SKM-1 (cell line): ENCODE results near the gene TAS2R43.
"Not testable (repeated sequence)": the region's sequence is repeated elsewhere in the genome, so short reads cannot be mapped to it uniquely, and the experiment has no call there.

Source experiments
- DNase-seq: peaks from one replicate; lab custom pipeline; 2025; ENCODE audit not compliant: unreplicated experiment; lab: John Stamatoyannopoulos, UW

TAS2R43 gene, protein sequence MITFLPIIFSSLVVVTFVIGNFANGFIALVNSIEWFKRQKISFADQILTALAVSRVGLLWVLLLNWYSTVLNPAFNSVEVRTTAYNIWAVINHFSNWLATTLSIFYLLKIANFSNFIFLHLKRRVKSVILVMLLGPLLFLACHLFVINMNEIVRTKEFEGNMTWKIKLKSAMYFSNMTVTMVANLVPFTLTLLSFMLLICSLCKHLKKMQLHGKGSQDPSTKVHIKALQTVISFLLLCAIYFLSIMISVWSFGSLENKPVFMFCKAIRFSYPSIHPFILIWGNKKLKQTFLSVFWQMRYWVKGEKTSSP

DNA sequence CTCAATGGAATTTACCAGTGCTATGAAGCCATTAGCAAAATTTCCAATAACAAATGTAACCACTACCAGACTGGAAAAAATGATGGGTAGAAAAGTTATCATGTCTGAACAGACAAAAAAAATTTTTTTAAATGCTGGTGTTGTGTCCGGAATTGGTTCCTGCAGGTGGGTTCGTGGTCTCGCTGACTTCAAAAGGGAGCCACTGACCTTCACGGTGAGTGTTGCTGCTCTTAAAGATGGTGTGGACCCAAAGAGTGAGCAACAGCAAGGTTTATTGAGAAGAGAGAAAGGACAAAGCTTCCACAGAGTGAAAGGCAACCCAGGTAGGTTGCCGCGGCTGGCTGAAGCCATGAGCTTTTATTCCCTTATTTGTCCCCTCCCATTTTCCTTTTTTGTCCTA lies at the start of gene TAS2R43:
TAS2R43 (minus strand) TSS at position 186 of the 400 bp plus-strand sequence; CDS start at position 102, 84 bp downstream.
- no peak for DNase-seq

DNA sequence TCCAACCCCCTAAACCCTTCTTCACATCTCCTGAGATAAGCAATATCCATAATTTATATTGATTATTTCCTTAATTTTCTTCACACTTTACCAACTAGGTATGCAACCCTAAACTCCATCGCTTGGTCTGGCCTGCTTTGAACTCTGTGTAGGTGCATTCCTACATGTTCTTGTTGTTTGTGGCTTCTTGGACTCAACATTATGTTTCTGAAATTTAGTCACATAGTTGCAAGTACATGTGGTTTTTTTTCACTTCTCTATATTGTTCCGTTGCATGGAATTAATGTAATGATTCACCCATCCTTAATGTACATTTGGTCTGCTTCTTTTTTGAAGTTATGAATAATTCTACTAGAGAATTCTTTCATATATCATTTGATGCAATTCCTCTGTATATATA lies 44.0 kb upstream of the TAS2R43 start:
- no peak for DNase-seq

DNA sequence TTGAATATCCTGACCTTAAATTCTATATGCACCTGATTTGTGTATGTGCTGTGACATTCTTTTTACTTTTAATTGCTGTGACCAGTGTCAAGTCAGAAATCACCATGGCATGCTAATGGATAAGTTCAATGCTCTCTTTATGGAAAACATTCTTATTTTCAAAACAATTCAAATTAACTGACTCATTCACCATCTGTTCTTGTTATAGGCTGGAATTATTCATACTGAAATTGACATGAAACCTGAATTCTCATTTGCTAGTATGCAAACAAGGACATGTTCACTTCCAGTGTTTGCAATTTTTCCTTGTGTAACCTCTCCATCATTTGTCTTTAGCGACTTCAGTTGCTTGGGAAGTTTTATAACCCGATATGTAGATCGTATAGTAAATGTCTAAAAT lies 42.2 kb upstream of the TAS2R43 start, which contains the start of gene TAS2R30:
TAS2R30 (minus strand) TSS at position 340 of the 400 bp plus-strand sequence. CDS start 400 bp downstream, outside the sequence.
- DNase-seq = no peak

DNA sequence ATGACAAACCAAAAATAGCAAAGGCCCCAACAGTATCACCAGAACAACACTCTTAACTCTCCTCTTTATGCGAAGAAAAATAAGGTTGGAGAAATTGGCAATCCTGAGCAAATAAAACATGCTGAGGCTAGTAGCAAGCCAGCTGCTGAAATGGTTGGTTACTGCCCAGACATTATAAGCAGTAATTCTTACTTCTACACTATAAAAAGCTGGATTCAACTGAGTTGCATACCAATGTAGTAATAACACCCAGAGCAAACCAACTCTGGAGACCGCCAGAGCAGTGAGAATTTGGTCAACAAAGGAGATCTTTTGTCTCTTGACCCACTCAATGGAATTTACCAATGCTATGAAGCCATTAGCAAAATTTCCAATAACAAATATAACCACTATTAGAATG lies 41.7 kb upstream of the TAS2R43 start:
- no peak for DNase-seq

DNA sequence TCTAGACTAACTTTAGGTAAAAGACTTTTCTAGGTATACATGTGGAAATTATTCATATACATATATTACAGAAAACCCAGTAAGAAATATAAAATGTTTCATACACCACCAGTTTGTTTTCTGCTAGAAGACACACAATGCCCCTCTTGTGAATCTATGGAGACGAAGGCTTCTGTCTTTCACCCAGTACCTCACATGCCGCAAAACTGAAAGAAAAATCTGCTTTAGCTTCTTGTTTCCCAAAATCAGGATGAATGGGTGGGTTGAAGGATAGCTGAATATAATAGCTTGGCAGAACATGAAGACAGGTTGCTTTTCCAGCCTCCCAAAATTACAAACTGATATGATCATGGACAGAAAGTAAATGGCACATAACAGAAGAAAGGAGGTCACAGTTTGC lies 41.0 kb upstream of the TAS2R43 start:
- DNase-seq = no peak

DNA sequence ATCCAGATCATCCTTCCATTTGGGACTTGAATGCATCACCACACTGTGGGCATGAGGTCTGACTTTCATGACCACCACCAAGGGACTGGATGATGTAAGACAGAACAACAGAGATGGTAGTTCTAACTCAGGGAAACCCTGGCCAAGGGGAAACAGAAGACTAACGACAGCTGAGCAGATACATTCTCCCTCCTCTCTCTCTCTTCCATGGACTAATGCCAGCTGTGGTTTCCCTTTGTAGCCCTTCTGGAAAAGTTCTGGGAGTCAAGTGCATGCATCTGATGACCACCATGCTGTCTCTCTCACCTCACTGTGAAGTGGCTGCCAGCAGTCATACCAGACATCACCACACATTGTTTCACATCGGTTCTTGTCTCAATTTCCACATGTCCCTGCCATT lies 38.9 kb upstream of the TAS2R43 start:
- DNase-seq = no peak

DNA sequence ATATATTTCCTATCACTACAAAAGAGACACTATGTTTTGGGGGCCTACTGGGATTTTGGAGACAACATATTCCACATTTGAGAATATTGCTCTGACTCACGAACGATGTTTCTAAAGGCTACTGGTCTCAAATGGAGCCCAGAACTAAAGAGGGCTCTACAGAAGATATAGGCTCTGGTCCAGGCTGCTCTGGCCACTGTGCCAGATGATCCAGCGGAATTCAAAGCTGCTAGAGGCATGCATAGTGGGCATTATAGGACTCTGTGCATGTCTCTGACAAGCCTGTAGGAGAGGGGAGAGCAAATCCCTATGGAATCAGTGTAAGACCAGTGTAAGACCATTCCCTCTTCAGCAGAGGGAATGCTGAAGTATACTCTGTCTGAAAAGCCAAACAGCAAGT lies 38.3 kb upstream of the TAS2R43 start:
- DNase-seq = no peak

DNA sequence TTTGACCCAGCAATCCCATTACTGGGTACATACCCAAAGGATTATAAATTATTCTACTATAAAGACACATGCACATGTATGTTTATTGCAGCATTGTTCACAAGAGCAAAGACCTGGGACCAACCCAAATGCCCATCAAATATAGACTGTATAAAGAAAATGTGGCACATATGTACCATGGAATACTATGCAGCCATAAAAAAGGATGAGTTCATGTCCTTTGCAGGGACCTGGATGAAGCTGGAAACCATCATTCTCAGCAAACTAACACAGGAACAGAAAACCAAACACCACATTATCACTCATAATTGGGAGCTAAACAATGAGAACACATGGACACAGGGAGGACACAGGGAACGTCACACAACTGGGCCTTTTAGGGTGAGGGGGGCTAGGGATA lies 22.0 kb upstream of the TAS2R43 start:
- DNase-seq = not testable (repeated sequence)

DNA sequence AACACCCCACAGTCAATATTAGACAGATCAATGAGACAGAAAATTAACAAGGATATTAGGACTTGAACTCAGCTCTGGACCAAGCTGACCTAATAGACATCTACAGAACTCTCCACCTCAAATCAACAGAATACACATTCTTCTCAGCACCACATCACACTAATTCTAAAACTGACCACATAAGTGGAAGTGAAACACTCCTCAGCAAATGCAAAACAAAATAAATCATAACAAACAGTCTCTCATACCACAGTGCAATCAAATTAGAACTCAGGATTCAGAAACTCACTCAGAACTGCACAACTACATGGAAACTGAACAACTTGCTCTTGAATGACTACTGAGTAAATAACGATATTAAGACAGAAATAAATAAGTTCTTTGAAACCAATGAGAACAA lies 19.1 kb upstream of the TAS2R43 start:
- not testable (repeated sequence) for DNase-seq

DNA sequence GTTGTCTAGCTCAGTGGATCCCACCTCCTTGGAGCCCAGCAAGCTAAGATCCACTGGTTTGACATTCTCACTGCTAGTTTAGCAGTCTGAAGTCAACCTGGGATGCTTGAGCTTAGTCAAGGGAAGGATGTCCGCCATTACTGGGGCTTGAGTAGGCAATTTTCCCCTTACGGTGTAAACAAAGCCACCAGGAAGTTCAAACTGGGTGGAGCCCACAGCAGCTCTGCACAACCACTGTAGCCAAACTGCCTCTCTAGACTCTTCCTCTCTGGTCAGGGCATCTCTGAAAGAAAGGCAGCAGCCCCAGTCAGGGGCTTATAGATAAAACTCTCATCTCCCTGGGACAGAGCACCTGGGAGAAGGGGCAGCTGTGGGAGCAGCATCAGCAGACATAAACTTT lies 16.7 kb upstream of the TAS2R43 start:
- no peak for DNase-seq

DNA sequence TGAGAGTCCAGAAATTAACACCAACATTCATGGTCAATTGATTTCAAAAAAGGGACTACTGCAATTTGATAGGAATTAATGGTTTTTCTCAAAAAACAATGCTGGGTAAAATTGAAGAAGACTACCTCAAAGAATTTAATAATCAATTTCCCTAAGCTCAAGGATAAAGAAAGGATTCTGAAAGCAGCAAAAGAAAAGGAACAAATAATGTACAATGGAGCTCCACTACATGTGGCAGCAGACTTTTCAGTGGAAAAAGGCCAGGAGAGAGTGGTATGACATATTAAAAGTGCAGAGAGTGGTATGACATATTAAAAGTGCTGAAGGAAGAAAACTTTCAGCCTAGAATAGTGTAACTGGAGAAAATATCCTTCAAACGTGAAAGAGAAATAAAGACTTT lies 15.6 kb upstream of the TAS2R43 start:
- no peak for DNase-seq

DNA sequence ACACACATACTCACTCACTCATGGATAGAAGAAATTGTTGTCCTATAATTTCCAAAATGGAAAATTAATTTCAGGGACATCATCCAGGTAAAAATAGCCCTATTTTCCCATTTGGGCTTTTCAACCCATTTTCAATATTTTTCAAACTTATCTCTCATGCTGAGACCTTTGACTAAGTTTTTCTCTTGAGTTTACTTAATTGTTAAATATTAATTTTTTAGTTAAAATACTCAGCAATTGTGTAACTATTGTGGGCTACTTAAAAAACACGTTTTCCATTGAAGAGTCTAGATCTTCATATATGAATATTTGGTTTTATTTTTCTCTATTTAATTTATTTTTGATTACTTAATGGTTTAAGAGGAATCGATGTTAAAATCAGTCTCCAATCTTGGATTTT lies 14.2 kb upstream of the TAS2R43 start:
- no peak for DNase-seq

DNA sequence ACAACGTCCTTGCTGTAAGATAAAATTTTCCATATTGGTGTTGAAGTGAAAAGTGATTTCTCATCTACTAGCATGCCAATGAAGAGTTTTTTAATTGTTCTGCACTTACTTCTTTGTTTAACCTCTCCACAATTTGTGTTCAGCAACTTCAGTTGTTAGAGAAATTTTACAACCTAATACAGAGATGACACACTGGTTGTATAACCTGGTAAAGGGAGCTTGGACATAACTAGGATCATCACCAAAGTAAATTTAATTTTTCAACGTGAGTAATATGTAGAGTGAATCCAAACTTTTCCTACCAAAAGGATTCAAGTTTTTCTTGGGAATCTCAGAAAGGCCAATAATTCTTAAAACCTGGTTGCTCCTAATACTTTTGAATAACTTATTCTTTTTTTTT lies 13.4 kb upstream of the TAS2R43 start:
- no peak for DNase-seq

DNA sequence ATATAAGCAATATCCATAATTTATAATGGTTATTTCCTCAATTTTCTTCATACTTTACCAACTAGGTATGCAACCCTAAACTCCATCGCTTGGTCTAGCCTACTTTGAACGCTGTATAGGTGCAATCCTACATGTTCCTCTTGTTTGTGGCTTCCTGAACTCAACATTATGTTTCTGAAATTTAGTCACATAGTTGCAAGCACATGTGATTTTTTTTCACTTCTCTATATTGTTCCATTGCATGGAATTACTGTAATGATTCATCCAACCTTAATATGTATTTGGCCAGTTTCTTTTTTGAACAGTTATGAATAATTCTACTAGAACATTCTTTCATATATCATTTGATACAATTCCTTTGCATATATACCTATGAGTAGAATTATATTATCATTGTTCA lies 2.8 kb upstream of the TAS2R43 start:
- not testable (repeated sequence) for DNase-seq

DNA sequence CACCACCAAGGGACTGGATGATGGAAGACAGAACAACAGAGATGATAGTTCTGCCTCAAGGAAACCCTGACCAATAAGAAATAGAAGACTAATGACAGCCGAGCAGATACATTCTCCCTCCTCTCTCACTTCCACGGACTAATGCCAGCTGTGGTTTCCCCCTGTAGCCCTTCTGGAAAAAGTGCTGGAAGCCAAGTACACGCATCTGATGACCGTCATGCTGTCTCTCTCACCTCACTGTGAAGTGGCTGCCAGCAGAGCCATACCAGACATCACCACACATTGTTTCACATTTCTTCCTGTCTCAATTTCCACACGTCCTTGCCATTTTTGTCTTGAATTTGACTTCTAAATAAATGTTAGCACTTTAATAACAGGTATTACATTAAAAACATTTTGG lies 2.9 kb downstream of the TAS2R43 start:
- no peak for DNase-seq

DNA sequence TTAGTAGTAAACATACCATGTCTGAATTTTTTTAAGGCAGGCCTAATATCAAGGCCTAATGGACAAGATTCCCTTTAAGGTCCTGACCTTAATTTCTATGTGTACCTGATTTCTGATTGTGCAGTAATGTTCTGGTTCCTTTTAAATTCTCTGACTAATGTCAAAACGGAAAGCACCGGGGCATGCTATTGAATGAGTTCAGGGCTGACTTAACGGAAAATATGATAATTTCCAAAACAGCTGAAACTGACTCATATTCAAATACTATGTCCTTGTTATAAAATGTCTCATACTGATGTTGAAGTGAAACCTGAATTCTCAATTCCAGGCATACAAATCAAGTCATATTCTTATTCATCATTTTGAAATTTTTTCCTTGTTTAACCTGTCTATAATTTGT lies 6.7 kb downstream of the TAS2R43 start:
- DNase-seq = no peak

DNA sequence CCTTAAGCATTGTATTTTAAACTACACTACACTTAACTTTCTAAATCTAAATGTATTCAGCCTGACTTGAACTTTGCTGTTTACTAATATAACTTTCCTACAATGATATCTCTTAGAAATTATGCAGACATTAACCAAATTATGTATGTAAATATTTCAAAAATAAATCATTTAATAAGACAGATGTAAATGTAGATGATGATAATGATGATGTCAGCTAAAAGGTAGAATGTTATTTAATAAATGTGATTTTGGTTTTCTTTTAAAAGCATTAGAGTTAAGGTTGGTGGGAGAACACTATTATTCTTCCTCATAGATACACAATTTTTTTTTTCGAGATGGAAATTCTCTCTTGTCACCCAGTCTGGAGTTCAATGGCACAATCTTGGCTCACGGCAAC lies 10.1 kb downstream of the TAS2R43 start:
- no peak for DNase-seq

DNA sequence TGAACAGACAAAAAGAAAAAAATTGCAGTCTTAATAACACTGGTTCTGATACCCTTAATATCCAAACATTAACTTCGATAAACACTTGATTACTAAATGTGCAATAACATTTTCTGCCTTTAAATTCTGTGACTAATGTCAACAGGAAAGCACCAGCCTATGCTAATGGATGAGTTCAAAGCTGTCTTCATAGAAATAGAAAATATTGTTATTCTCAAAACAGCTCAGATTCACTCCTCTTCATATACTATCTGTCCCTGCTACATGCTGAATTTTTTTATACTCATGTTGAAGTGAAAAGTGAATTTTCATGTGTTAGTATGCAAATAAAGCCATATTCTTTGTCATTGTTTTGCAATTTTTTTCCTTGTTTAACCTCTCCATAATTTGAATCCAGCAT lies 13.9 kb downstream of the TAS2R43 start:
- DNase-seq = no peak

DNA sequence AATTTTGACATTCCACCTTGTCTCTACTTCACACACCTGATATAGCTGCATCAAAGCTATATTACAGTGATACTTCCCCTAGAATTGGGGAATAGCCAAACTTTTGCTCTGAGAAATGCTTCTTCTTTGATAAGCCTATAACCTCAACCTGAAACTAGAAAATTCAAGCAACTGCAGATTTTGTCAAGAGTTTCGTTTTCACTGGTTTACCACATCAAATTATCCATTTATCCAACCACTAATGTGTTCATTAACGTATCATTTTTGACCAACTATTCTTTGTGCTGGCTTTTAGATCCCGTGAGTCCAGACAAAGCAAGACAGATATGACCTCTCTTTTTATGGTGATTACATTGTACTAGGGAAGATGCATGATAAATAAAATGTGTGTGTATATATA lies 16.5 kb downstream of the TAS2R43 start:
- DNase-seq = no peak

DNA sequence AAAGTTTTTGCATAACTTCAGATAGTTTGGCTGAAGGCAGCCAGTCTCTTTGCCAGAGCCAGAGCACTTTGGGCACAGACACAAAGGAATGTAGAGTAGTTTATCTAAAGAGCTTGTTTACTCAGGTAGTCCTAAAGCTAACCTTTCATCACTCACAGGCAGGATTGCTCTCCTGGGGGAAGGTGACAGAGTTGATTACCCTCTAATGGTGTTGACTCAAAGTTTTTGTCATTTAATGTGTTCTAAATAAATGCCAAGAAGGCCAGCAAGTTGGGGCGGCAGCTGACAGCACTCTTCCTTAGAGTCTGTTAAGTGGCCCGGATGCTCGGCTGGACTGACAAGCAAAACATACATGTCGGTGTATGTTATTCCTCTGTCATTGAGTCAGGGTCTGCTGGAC lies 20.7 kb downstream of the TAS2R43 start:
- DNase-seq = no peak

DNA sequence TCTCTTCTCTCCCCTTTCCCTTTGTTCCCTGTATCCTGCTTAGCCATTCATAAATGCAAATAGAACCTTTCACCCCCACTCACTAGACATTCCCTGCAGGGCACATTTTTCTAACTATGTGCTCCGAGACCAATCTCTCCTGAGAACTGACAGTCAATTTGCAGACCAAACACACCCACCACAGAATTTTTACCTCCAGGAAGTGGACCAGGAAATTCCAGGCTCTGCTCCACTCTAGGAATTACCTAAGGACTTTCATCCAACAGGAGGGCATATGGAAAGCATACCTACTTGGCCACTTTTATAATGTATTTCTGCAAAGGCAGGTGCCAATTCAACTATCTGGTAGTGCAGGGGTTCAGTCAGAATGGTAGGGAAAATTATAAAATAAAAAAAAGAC lies 21.1 kb downstream of the TAS2R43 start:
- DNase-seq = no peak

DNA sequence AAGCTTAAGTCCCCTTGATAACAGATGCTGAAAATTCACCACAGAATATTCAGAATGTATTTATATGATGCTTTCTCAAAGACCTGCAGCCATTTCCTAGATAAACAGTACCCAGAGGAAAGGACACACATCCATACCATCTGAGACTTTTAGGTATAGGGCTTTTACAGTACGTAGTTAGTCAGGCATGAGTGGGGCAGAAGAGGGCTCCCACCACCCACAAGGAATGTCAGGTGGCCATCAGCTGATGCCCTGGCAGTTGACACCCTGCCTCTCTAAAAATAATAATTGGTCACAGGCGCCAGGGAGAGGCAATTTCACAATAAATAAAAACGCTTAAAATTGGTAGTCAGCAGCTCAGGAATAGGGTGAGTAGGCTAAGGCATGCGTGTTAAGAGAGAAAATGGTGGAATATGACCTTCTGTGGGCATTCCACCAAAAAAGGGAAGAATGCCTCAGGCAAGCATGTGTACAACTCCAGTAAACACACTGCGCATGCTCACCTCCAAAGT lies 22.2 kb downstream of the TAS2R43 start:
- no peak for DNase-seq

DNA sequence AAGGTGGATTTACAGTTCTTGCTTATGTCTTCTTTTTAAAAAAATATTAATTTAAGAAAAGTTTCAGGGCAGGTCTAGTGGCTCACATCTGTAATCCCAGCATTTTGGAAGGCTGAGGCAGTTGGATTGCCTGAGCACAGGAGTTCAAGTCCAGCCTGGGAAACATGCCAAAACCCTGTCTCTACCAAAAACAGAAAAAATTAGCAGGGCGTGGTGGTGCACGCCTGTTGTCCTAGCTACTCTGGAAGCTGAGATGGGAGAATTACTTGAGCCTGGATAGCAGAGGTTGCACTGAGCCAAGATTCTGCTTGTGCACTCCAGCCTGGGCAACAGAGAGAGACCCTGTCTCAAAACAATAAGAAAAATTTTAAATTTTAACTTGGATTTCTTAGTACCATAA lies 24.6 kb downstream of the TAS2R43 start:
- DNase-seq = no peak
